Psoas muscle (tissue), 8 donors: Measurements from ENCODE around the gene PHAF1. TPM values are rescaled to one million over a fixed set of nuclear protein-coding genes. Genes with fewer than 3 reads are reported as not detected.

ENCODE experiments used
- ATAC-seq, 4 donors: fragments of 200-7000 bp; cut with Tn5 transposase; one replicate each; pipeline ENCODE4 v1.9.1; 2020; ENCODE audit warnings: moderate library complexity in 3 of 4, mild to moderate bottlenecking in 2 of 4
- DNase-seq, 2 donors: peaks; one replicate each; pipeline ENCODE4 v3.0.0-alpha.2; 2020
- H3K27ac ChIP-seq: fragments of 200-600 bp; one replicate; pipeline ENCODE4 v1.8.0; 2022
- H3K27me3 ChIP-seq, 3 donors: fragments of 200-600 bp in 1 of 3; one replicate each; pipeline versions ENCODE4 v1.6.1 to v1.8.0; 2013 to 2022; ENCODE audit warnings: low read length in 2 of 3, mild to moderate bottlenecking in 2 of 3, moderate library complexity in 1 of 3; ENCODE audit not compliant: insufficient read depth in 3 of 3
- H3K36me3 ChIP-seq, 2 donors: fragments of 200-600 bp in 1 of 2; one replicate each; pipeline versions ENCODE4 v1.6.1 to v1.8.0; 2013 to 2022; ENCODE audit warnings: low read depth in 1 of 2, mild to moderate bottlenecking in 1 of 2, moderate library complexity in 1 of 2; ENCODE audit not compliant: insufficient read depth in 1 of 2
- H3K4me1 ChIP-seq: fragments of 200-600 bp; one replicate; pipeline ENCODE4 v1.8.0; 2022
- H3K4me3 ChIP-seq: fragments of 200-600 bp; one replicate; pipeline ENCODE4 v1.8.0; 2022; ENCODE audit warnings: mild to moderate bottlenecking
- H3K9me3 ChIP-seq: fragments of 200-600 bp; one replicate; pipeline ENCODE4 v1.8.0; 2022
- CTCF ChIP-seq: fragments of 200-600 bp; IDR thresholded peaks from one replicate; pipeline ENCODE4 v1.8.0; 2022; ENCODE audit warnings: antibody characterized with exemption
- WGBS, 3 donors: extraction: QIAGEN DNeasy Blood & Tissue Kit; methylation state at CpG; one replicate each; pipeline versions ENCODE4 v1.1.6 to v1.1.7; 2013; 5-methylcytosine and 5-hydroxymethylcytosine counted together
- intact Hi-C, 2 donors: fragments of 100-400 bp; cut with DNase I; formaldehyde crosslinking; loops; one replicate each; pipeline versions ENCODE4 v1.11.0 to v1.14.2; 2022
- polyA plus RNA-seq, 3 donors: library from polyadenylated mRNA; stranded (reverse); fragments of 200-250 nt; gene quantifications; one replicate each; pipeline ENCODE4 v1.2.3, GENCODE V29; 2013
- total RNA-seq, 4 donors: library from RNA; stranded (reverse); fragmentation: NEBNext Ultra II Directional in 2 of 4; extraction: Animal tissue kit (Norgen Biotek cat#: 25700) in 2 of 4; gene quantifications; one replicate each; pipeline versions ENCODE4 v1.2.1 to v1.2.4, GENCODE V29; 2021 to 2023
- donor health status: healthy with polysubstance abuse.
- donor health status: DM: no; HTN: no; CAD: no; lungs with moderate emphysema.
- donor health status: Bipolar disorder and iron deficiency.
- donor health status: healthy.
- donor health status: DM: yes; HTN: yes; CAD: no.
- donor health status: DM: no; HTN: no; CAD: no.
- donor health status: DM: no; HTN: no; CAD: no.
- donor health status: DM: yes; HTN: yes; CAD: no.

The PHAF1 gene
- total and polyA plus RNA-seq, 7 donors: 12.2 to 60.4 (median 15.4) TPM

- no peak for DNase-seq
- no peak for TF ChIP-seq CTCF
- peaks cover 7% of the 10 kb centered on the region for H3K4me1 ChIP-seq
- intact Hi-C loops: loop anchor here in 1 of 2 donors (10.0 kb wide), 1 partner anchor 90 kb away; no protein-coding TSS in a partner anchor
- no peak for ATAC-seq
- no peaks in the 10 kb centered on the region for H3K9me3 ChIP-seq
- H3K27ac ChIP-seq: no peak overlapping the region
- 59 to 70% (median 65%) methylated on average over 2 of the region's 2 CpGs for WGBS, 3 donors
- peaks cover 0 to 7% of the 10 kb centered on the region in 2 donors for H3K36me3 ChIP-seq
- no peak overlapping the region for H3K4me3 ChIP-seq
- H3K27me3 ChIP-seq: no peaks in the 10 kb centered on the region
These were observed 4.5 kb upstream of the PHAF1 start for GRCh38 chr16:67105246-67105645.

DNA sequence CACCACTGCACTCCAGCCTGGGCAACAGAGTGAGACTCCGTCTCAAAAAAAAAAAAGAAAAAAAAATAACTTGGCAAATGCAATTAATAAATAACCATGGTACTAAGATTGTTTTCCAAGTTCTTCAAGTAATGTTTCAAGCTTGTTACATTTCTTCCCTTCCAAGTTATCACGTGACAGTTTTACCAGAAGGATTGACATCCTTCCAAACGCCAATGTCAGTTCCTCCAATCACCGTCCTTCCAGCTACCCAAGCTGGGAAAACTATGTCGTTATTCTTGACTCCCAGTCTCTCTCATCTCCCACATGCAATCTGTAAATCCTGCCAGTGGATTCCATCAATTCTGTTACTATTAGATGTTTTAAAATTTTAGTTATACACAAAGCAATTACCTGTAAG is 3.9 kb upstream of the PHAF1 start:
- intact Hi-C loops: loop anchor here in 1 of 2 donors (10.0 kb wide), 1 partner anchor 91 kb away; no protein-coding TSS in a partner anchor
- TF ChIP-seq CTCF: no peak
- H3K27ac ChIP-seq: peak overlapping the region; percentile 6
- DNase-seq (no peak), ATAC-seq (no peak)
- H3K27me3 ChIP-seq: no peaks in the 10 kb centered on the region
- peaks cover 7% of the 10 kb centered on the region for H3K4me1 ChIP-seq
- 16 to 29% (median 28%) methylated on average over 4 to 5 of the region's 5 CpGs for WGBS, 3 donors
- H3K36me3 ChIP-seq: peaks cover 0 to 6% of the 10 kb centered on the region in 2 donors
- H3K4me3 ChIP-seq: no peak overlapping the region
- H3K9me3 ChIP-seq: no peaks in the 10 kb centered on the region

DNA sequence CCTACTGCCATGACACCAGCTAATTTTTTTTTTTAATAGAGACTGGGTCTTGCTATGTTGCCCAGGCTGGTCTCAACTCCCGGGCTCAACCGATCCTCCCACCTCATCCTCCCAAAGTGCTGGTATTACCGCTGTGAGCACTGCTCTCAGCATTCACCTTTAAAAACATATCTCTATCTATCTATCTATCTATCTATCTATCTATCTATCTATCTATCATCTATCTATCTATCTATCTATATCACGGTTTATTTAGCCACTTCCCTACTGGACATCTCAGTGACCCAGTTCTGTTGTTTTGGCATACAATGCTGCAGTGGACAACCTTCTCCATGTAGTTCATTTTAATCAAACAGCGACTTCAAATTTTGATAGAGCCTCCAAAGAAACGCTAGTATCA is 1.3 kb upstream of the PHAF1 start:
- peaks cover 0 to 9% of the 10 kb centered on the region in 2 donors for H3K36me3 ChIP-seq
- no peak overlapping the region for H3K4me3 ChIP-seq
- no peak for TF ChIP-seq CTCF
- H3K9me3 ChIP-seq: no peaks in the 10 kb centered on the region
- ATAC-seq: no peak
- intact Hi-C loops: loop anchor here in 1 of 2 donors (10.0 kb wide), 1 partner anchor 94 kb away; no protein-coding TSS in a partner anchor
- WGBS, 3 donors: 96 to 97% (median 96%) methylated on average over 6 of the region's 6 CpGs
- peak overlapping the region; percentile 81 for H3K27ac ChIP-seq
- peaks cover 25% of the 10 kb centered on the region for H3K4me1 ChIP-seq
- no peaks in the 10 kb centered on the region for H3K27me3 ChIP-seq
- DNase-seq: no peak

GRCh38 chr16:67108931-67109406 is 772 bp upstream of the PHAF1 start:
- Histone ChIP-seq H3K36me3 (peaks cover 0 to 9% of the 10 kb centered on the region in 2 donors), H3K27ac (peak overlapping the region; percentile 81), H3K9me3 (no peaks in the 10 kb centered on the region), H3K4me3 (peak overlapping the region; percentile 99), H3K27me3 (no peaks in the 10 kb centered on the region), H3K4me1 (peaks cover 25% of the 10 kb centered on the region)
- ATAC-seq (peak in 1 of 4 donors; percentile 0), DNase-seq (no peak)
- intact Hi-C loops: loop anchor here in 1 of 2 donors (10.0 kb wide), 1 partner anchor 94 kb away; no protein-coding TSS in a partner anchor
- WGBS, 3 donors: 53 to 56% (median 53%) methylated on average over 17 to 18 of the region's 18 CpGs
- TF ChIP-seq CTCF: no peak
